Measurements from ENCODE around the gene RSAD1.

DNA sequence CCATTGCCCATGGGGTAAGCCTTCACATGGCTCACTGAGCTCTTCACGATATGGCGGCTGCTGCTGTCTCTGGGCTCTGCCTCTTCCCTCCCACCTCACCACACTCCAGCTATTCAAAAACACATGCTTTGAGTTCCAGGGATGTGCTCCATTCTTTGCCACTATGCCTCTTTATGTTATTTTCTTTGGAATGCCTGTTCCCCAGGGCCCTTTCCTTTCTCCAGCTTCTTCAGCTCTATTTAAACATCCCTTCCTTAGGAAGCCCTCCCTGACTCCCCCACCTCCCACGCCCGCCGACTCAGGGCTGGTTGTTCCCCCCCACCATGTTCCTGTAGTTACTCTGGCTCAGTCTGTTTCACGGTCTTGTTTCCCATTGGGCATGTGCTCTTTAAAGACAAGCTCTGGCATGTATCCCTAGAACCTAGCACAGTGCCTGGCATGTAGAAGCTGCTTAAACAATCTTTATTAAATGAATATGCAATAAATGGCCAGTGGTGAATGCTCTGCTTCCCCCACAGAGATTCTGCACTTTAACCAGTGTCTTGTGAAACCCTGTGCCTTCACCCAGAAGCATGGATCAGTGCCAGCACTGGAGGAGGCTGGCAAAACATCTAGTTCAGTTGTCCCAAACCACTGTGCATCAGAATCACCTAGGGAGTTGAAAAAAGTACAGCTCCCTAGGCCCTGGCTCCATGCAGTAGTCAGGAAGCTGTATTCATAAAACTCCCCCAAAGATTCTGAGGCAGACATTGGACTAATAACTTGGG, 36.5 kb downstream of the RSAD1 start:
- TF ChIP-seq POLR2AphosphoS5 (IDR thresholded peaks at IDR 0.05; ENCODE audit: borderline replicate concordance, low read depth, low read length): no peak
- TF ChIP-seq EZH2 (IDR thresholded peaks at IDR 0.05): no peak

All from SK-N-MC (cell line).